IPS DF 6.9 (cell line): Measurements from ENCODE around the gene SLC35F3.

Source experiments
- DNase-seq: peaks from one replicate; pipeline ENCODE4 v3.0.0-alpha.2; 2013; ENCODE audit warnings: low read depth, low spot score
- H3K27ac ChIP-seq: one replicate; pipeline ENCODE4 v1.5.1; 2013; ENCODE audit warnings: low read length, control low read depth
- H3K27me3 ChIP-seq: 2 replicates; pipeline ENCODE4 v1.6.1; 2013; ENCODE audit warnings: mild to moderate bottlenecking, low read length; ENCODE audit not compliant: control insufficient read depth, insufficient read depth
- H3K36me3 ChIP-seq: 2 replicates; pipeline ENCODE4 v1.6.1; 2013; ENCODE audit warnings: low read length; ENCODE audit not compliant: control insufficient read depth, insufficient read depth
- H3K4me1 ChIP-seq: 2 replicates; pipeline ENCODE4 v1.6.1; 2013; ENCODE audit warnings: low read length; ENCODE audit not compliant: control insufficient read depth, insufficient read depth
- H3K4me3 ChIP-seq: 2 replicates; pipeline ENCODE4 v1.5.1; 2013; ENCODE audit warnings: mild to moderate bottlenecking, low read length
- H3K9me3 ChIP-seq: 2 replicates; pipeline ENCODE4 v1.6.1; 2013; ENCODE audit warnings: low read length, inconsistent platforms; ENCODE audit not compliant: control insufficient read depth, insufficient read depth
- WGBS: extraction: QIAGEN DNeasy Blood & Tissue Kit; methylation state at CpG from one replicate; pipeline ENCODE4 v1.1.7; 2013; ENCODE audit warnings: mixed read lengths, missing lambda C conversion rate; ENCODE audit not compliant: insufficient read length, insufficient coverage; 5-methylcytosine and 5-hydroxymethylcytosine counted together

Gene SLC35F3

DNA sequence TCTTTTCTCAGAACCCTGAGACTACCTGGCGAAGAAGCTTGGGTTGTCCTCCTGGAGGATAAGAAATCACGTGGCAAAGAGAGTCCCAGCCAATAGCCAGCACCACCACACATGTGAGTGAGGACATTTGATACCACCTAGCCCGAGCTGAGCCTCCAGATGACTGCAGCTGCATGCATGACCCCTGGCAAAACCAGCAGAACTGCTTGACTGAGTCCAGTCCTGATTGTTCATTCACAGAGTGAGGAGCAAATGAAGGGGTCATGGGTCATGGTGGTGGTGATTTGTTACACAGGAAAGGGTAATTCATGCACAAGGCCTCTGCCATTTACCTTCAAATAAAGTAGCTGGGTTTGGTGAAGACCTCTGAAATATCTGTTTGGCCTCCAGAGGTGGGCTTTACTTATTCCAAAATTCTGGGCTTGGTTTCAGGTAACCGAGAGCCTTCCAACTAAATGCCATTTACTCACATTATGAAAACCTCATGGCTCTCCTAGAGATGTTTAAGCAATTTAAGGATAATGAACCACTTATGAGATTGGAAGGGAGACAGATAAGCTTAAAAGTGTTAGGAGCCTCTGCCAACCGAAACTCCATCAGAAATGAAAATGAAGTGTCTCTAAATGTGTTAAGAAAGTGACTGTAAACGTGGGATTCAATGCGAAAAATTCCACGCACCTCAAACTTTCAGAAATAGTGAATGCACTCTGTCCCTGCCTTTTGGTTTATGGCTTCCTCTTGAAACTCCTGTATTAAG, 163.3 kb downstream of the SLC35F3 start:
- no peak overlapping the region for H3K4me3 ChIP-seq
- no peaks in the 10 kb centered on the region for H3K4me1 ChIP-seq
- no peaks in the 10 kb centered on the region for H3K9me3 ChIP-seq
- H3K36me3 ChIP-seq, result no peaks in the 10 kb centered on the region
- no CpG with 5 or more reads among the region's 8 CpGs for WGBS
- no peaks in the 10 kb centered on the region for H3K27me3 ChIP-seq
- DNase-seq, result no peak
- H3K27ac ChIP-seq, result no peak overlapping the region

DNA sequence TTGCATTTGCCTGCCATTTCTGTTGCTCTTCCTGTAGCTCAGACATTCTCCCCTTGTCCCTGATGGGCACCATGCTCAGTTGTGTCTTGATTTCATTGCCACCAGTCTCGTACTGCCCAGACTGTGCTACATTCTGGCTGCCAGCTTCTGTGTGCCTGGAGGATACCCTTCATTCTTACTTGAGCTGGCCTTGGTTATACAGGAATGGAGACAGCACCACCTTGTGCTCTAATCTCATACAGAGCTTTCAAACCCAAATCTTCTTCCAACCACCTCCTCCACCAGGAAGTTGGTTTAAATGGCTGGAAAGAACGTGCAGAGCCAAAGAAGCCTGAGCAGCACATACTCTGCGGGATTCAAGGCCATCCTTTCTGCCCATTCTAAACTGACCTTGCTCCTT, 165.3 kb downstream of the SLC35F3 start:
- no peaks in the 10 kb centered on the region for H3K4me1 ChIP-seq
- H3K36me3 ChIP-seq, result no peaks in the 10 kb centered on the region
- H3K9me3 ChIP-seq, result no peaks in the 10 kb centered on the region
- no peak for DNase-seq
- H3K4me3 ChIP-seq, result no peak overlapping the region
- WGBS, result no CpG with 5 or more reads among the region's 3 CpGs
- H3K27me3 ChIP-seq, result no peaks in the 10 kb centered on the region
- H3K27ac ChIP-seq, result no peak overlapping the region

DNA sequence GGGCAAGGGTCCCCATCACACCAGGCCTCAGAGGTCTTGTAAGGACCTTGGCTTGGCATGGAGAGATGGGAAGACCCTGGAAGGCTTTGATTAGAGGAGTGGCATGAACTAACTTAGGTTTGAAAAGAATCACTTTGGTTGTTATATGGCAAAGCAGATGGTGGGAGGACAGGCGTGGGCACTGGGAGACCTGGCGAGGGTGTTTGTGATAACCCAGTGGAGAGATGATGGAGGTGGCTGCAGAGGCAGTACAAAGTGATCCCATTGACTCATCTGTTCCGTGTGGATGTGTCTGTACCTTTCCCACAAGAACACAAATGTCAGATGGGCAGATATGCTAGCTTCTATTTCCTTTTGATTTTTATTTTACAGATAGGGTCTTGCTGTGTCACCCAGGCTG, 168.3 kb downstream of the SLC35F3 start:
- Histone ChIP-seq H3K4me3 (no peak overlapping the region), H3K4me1 (no peaks in the 10 kb centered on the region), H3K27ac (no peak overlapping the region), H3K9me3 (no peaks in the 10 kb centered on the region), H3K36me3 (no peaks in the 10 kb centered on the region), H3K27me3 (no peaks in the 10 kb centered on the region)
- DNase-seq, result no peak
- WGBS, result no CpG with 5 or more reads among the region's 3 CpGs

DNA sequence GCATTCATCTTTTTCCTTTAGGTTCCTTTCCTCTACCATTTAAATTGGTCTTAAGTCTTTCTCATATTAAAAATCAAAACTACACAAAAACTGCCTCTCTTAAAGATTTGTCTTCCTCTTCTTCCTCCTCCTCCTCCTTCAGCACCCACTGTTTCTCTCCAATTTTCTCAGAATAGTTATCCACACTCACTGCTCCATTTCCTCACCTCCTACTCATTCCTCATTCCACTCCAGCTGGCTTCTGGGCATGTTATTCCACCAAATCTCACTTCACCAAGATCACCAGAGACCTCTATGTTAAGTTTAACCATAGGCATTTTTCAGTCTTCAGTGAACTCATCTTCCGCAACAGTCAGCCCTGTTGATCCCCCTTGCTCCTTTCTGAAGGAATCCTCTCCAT, 173.7 kb downstream of the SLC35F3 start:
- Histone ChIP-seq H3K4me3 (no peak overlapping the region), H3K27me3 (no peaks in the 10 kb centered on the region), H3K9me3 (no peaks in the 10 kb centered on the region), H3K27ac (no peak overlapping the region), H3K36me3 (no peaks in the 10 kb centered on the region), H3K4me1 (no peaks in the 10 kb centered on the region)
- WGBS, result no CpG with 5 or more reads among the region's 1 CpG
- DNase-seq, result no peak

DNA sequence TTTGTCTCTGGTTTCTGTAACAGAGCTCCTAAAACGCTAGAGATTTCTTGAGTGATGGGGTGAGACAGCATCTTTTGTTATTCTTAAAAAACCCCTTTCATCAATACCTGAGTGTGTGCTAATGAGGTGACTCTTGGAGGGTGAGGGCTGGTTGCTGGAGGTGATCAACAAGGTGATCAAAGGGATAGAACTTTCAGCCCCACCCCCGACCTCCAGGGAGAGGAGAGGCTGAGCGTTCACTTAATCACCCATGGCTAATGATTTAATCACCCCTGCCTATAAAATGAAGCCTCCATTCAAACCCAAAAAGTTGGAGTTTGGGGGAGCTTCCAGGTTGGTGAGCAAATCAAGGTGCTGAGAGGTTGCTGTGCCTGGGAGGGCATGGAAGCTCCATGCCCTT, 175.4 kb downstream of the SLC35F3 start:
- H3K9me3 ChIP-seq, result no peaks in the 10 kb centered on the region
- no peak for DNase-seq
- WGBS, result no CpG with 5 or more reads among the region's 3 CpGs
- no peak overlapping the region for H3K4me3 ChIP-seq
- no peaks in the 10 kb centered on the region for H3K27me3 ChIP-seq
- no peak overlapping the region for H3K27ac ChIP-seq
- no peaks in the 10 kb centered on the region for H3K36me3 ChIP-seq
- H3K4me1 ChIP-seq, result no peaks in the 10 kb centered on the region

DNA sequence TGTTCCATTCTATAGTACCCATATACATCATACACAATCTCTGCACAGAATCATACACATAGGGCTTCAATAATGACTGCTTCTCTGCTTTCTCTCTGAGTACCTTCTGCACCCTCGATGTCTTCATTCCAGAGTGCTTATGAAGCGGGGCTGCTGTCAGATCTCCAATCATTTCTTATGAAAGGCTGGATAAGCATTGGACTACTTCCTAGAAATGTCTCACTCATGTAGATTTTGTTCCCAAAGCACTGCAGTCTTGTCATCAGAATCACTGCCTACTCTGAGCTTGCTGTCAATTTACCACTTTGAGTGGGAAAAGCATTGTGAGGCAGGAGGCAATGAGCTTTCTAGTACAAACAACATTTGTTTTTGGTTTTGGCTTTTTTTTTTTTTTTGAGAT, 179.0 kb downstream of the SLC35F3 start:
- no peaks in the 10 kb centered on the region for H3K27me3 ChIP-seq
- H3K36me3 ChIP-seq, result no peaks in the 10 kb centered on the region
- no peak for DNase-seq
- H3K9me3 ChIP-seq, result no peaks in the 10 kb centered on the region
- H3K27ac ChIP-seq, result no peak overlapping the region
- H3K4me3 ChIP-seq, result no peak overlapping the region
- WGBS, result no CpG with 5 or more reads among the region's 2 CpGs
- no peaks in the 10 kb centered on the region for H3K4me1 ChIP-seq

DNA sequence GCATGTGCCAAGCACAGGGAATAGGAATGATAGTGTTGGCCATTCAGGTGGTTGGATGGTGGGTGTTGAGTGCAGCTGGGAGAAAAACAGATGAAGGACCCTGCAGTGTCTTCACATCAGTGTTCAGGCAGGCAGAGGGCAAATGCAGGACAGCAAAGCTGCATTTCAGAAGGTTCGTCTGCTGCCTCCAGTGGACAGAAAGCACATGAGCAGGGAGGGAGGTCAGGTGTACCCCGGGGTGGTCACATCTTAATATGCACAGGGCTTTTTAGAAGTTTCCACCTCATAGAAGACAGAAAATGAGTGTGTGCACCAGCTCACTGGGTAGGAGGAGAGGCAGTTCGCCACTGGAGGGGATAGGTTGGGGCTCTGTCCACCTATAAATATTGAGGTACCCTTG, 184.9 kb downstream of the SLC35F3 start:
- peak; percentile 25 for DNase-seq
- no CpG with 5 or more reads among the region's 3 CpGs for WGBS
- no peaks in the 10 kb centered on the region for H3K27me3 ChIP-seq
- no peaks in the 10 kb centered on the region for H3K36me3 ChIP-seq
- no peak overlapping the region for H3K27ac ChIP-seq
- no peaks in the 10 kb centered on the region for H3K9me3 ChIP-seq
- no peak overlapping the region for H3K4me3 ChIP-seq
- no peaks in the 10 kb centered on the region for H3K4me1 ChIP-seq

DNA sequence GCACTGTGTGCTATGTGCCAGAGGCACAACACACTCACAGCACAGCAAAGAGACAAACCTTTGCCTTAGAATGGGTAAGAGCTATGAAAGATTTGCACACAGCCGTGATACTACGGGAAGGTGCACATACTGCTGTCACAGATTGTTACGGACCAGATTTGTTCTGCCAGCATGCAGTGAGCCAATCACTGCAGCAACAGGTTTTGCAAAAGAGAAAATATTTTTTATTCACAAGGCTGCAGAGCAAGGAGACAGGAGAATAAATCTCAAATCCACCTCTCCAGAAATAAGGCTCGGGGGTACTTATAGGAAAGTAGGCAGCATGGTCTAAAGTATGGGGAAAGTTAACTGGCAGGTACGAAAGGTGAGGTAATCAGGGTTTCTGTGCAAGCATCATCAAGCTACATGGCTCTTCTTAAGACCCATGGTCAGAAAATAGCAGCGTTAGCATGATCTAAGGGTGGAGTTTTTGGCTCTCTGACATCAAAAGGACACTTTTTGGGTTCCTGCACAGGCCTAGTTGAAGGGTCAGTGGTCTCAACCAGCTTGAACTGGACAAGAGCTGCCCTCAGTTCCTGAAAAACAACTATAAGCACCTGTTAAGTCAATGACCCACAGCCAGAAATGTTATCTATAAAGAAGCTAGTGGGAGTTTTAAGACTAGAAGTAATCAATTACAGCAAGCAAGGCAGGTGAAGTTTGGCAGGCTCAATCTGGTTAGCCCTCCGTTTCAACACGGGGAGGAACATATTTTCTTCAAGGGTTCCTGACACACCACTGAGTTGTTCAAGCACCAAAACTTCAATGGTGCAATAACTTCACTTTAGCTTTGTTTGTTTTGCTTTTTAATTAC, 186.0 kb downstream of the SLC35F3 start:
- DNase-seq, result no peak
- H3K9me3 ChIP-seq, result no peaks in the 10 kb centered on the region
- no peaks in the 10 kb centered on the region for H3K36me3 ChIP-seq
- H3K4me3 ChIP-seq, result no peak overlapping the region
- H3K27me3 ChIP-seq, result no peaks in the 10 kb centered on the region
- H3K4me1 ChIP-seq, result no peaks in the 10 kb centered on the region
- WGBS, result no CpG with 5 or more reads among the region's 8 CpGs
- no peak overlapping the region for H3K27ac ChIP-seq

DNA sequence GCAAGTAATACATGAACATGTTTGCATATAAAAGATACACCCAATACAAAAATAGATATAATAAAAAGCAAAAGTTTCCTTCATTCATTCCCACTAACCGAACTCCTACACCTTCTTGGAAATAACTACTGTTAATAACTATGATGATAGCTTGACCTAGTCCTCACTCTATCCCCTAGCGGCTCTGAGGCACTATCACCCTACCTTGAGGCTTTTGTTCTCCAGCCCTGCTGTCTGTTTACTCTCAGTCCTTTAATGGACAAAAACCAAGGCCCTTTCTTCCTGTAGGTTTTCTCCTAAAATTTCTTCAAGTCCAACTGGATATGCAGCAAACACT, 186.6 kb downstream of the SLC35F3 start:
- DNase-seq, result no peak
- no peak overlapping the region for H3K27ac ChIP-seq
- WGBS, result 100% methylated on average over 1 of the region's 2 CpGs
- no peaks in the 10 kb centered on the region for H3K27me3 ChIP-seq
- no peaks in the 10 kb centered on the region for H3K4me1 ChIP-seq
- H3K9me3 ChIP-seq, result no peaks in the 10 kb centered on the region
- no peaks in the 10 kb centered on the region for H3K36me3 ChIP-seq
- no peak overlapping the region for H3K4me3 ChIP-seq

DNA sequence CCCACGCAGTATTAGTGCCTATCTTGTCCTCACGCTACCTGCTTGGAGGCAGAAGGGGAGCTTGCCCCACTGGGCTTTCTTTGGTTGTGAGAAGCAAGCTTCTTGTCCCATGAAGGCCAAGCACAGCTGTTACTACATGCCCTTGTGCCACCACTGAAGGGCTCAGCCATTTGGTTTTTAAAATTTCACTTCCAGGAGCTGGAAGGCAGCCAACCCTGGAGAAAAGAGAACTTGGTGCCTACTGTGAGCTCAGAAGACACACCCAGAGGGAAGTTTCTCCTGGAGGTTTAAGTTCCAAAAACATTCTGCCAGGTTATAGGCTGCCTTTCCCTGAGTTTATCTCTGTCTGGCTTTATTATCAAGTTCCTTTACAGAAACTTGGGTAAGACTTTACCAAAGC, 187.4 kb downstream of the SLC35F3 start:
- Histone ChIP-seq H3K4me3 (no peak overlapping the region), H3K36me3 (no peaks in the 10 kb centered on the region), H3K9me3 (no peaks in the 10 kb centered on the region), H3K4me1 (no peaks in the 10 kb centered on the region), H3K27me3 (no peaks in the 10 kb centered on the region), H3K27ac (no peak overlapping the region)
- DNase-seq, result no peak
- no CpG with 5 or more reads among the region's 2 CpGs for WGBS

DNA sequence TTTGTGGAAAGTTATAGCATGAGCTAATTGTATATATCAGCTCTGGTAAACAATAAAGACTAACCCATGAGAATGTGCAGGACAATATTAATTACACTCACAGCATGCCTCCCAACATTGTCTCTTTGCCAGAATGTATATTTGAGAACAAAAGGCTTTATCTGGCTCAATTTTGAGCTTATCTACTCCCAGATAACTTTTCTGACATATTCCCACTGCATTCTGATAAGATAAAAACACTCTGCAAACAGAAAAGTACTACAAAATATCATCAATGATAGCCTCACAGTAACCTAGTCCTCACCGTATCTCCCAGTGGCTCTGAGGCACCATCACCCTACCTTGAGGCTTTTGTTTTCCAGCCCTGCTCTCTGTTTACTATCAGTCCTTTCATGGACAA, 188.6 kb downstream of the SLC35F3 start:
- DNase-seq, result no peak
- H3K27me3 ChIP-seq, result no peaks in the 10 kb centered on the region
- no peaks in the 10 kb centered on the region for H3K9me3 ChIP-seq
- H3K4me1 ChIP-seq, result no peaks in the 10 kb centered on the region
- H3K27ac ChIP-seq, result no peak overlapping the region
- no peaks in the 10 kb centered on the region for H3K36me3 ChIP-seq
- no peak overlapping the region for H3K4me3 ChIP-seq
- WGBS, result no CpG with 5 or more reads among the region's 1 CpG
